GM12878 (cell line): ENCODE results near the gene ATP8A1. TPM values are rescaled to one million over a fixed set of nuclear protein-coding genes. Genes with fewer than 3 reads are reported as not detected.

ENCODE experiments used
- ATAC-seq: fragments of 200-7000 bp; cut with Tn5 transposase; 3 replicates; pipeline ENCODE4 v1.9.1; 2020; ENCODE audit warnings: mild to moderate bottlenecking, moderate library complexity
- BruUV-seq: library from RNA; stranded (reverse); fragments of 400-500 nt; replicated peaks from 2 replicates; lab custom pipeline; 2021; lab: Mats Ljungman, UMichigan
- CTCF ChIA-PET: fragments of 300-600 bp; sonication (Branson Sonifier 250); formaldehyde crosslinking; extraction: SDS; loops from one replicate; lab custom pipeline; 2021; ENCODE audit warnings: inconsistent platforms; lab: Yijun Ruan, JAX
- POLR2A ChIA-PET: fragments of 350-600 bp; formaldehyde crosslinking; extraction: SDS; loops from one replicate; lab custom pipeline; 2021; ENCODE audit warnings: inconsistent platforms; lab: Charles Lee
- RAD21 ChIA-PET: fragments of 300-600 bp; sonication (Branson Sonifier 250); formaldehyde crosslinking; loops from one replicate; lab custom pipeline; 2023; ENCODE audit warnings: antibody characterized with exemption; ENCODE audit not compliant: unreplicated experiment; lab: Charles Lee
- SMC1A ChIA-PET: fragments of 300-600 bp; sonication (Branson Sonifier 250); formaldehyde crosslinking; loops from one replicate; lab custom pipeline; 2023; ENCODE audit not compliant: unreplicated experiment, uncharacterized antibody; lab: Charles Lee
- DNase-seq: peaks from one replicate; pipeline ENCODE4 v3.0.0-alpha.2; 2011; ENCODE audit warnings: low read depth, low spot score
- FAIRE-seq: peaks from 3 replicates; lab custom pipeline; 2011; peaks lifted over from hg19 to GRCh38; lab: Jason Lieb, UNC
- H2AFZ ChIP-seq: 2 replicates; pipeline ENCODE4 v1.6.0; 2011; ENCODE audit warnings: low read depth, low read length, control low read depth; ENCODE audit not compliant: control insufficient read depth
- H3K27ac ChIP-seq: 2 replicates; pipeline ENCODE4 v1.5.1; 2011; ENCODE audit warnings: control low read depth; ENCODE audit not compliant: control insufficient read depth, insufficient read depth
- H3K27me3 ChIP-seq, 2 experiments: replicated peaks in 1 of 2; 2 replicates each; pipeline versions ENCODE4 v1.6.0 to v1.6.1; 2011; ENCODE audit warnings: low read length in 1 of 2; ENCODE audit not compliant: control insufficient read depth in 2 of 2, insufficient read depth in 2 of 2
- H3K36me3 ChIP-seq, 2 experiments: 2 replicates each; pipeline ENCODE4 v1.5.1; 2011; ENCODE audit warnings: low read length in 1 of 2; ENCODE audit not compliant: control insufficient read depth in 2 of 2, insufficient read depth in 2 of 2
- H3K4me1 ChIP-seq: 2 replicates; pipeline ENCODE4 v1.6.1; 2011; ENCODE audit warnings: mild to moderate bottlenecking, low read length, moderate library complexity, mixed read lengths; ENCODE audit not compliant: control insufficient read depth, insufficient read depth
- H3K4me2 ChIP-seq: 2 replicates; pipeline ENCODE4 v1.6.0; 2011; ENCODE audit warnings: control low read depth; ENCODE audit not compliant: control insufficient read depth, insufficient read depth
- H3K4me3 ChIP-seq: fragments of 200-600 bp; sonication (generic); 2 replicates; pipeline ENCODE4 v1.5.1; 2016
- H3K79me2 ChIP-seq: 2 replicates; pipeline ENCODE4 v1.6.0; 2011; ENCODE audit warnings: low read length; ENCODE audit not compliant: control insufficient read depth, insufficient read depth
- H3K9ac ChIP-seq: 2 replicates; pipeline ENCODE4 v1.8.0; 2011; ENCODE audit warnings: low read length, control low read depth, mixed read lengths; ENCODE audit not compliant: control insufficient read depth, insufficient read depth
- H3K9me3 ChIP-seq: replicated peaks from 3 replicates; pipeline ENCODE4 v1.5.1; 2011; ENCODE audit warnings: mild to moderate bottlenecking, low read length; ENCODE audit not compliant: control insufficient read depth, insufficient read depth
- H4K20me1 ChIP-seq: 2 replicates; pipeline ENCODE4 v1.6.0; 2011; ENCODE audit not compliant: control insufficient read depth, insufficient read depth
- CBX3 ChIP-seq: fragments of 200-600 bp; sonication (generic); IDR thresholded peaks from 2 replicates; pipeline ENCODE4 v1.6.1; 2016; ENCODE audit warnings: low read depth, borderline replicate concordance
- CTCF ChIP-seq, 3 experiments: IDR thresholded peaks in 2 of 3; conservative IDR thresholded peaks in 1 of 3; 2 replicates each; pipeline ENCODE4 v1.5.1; 2011; ENCODE audit warnings: low read depth in 3 of 3, low read length in 3 of 3, mild to moderate bottlenecking in 3 of 3, control low read depth in 2 of 3, moderate library complexity in 2 of 3, inconsistent platforms in 1 of 3, mixed read lengths in 1 of 3; ENCODE audit not compliant: control insufficient read depth in 2 of 3, insufficient read depth in 1 of 3; ENCODE audit errors: extremely low read depth in 1 of 3
- EGR1 ChIP-seq, 2 experiments: IDR thresholded peaks; 1 replicate in 1 of 2; 2 replicates in 1 of 2; pipeline ENCODE4 v1.6.1; 2011 to 2012; ENCODE audit warnings: low read depth in 2 of 2, low read length in 2 of 2, borderline replicate concordance in 1 of 2, mild to moderate bottlenecking in 1 of 2, moderate library complexity in 1 of 2
- ELK1 ChIP-seq: IDR thresholded peaks from 2 replicates; pipeline ENCODE4 v1.6.1; 2012; ENCODE audit warnings: low read depth, low read length, improper control_type of control experiment
- GABPA ChIP-seq: IDR thresholded peaks from 2 replicates; pipeline ENCODE4 v1.6.1; 2014; ENCODE audit warnings: antibody characterized with exemption, low read depth, mild to moderate bottlenecking, inconsistent platforms
- HDGF ChIP-seq: fragments of 450-650 bp; IDR thresholded peaks from 2 replicates; pipeline ENCODE4 v1.6.1; 2016; ENCODE audit warnings: antibody characterized with exemption
- KAT2A ChIP-seq: conservative IDR thresholded peaks from 2 replicates; pipeline ENCODE4 v1.6.1; 2011; ENCODE audit warnings: low read depth, low read length; ENCODE audit not compliant: control insufficient read depth
- NFYB ChIP-seq: IDR thresholded peaks from 2 replicates; pipeline ENCODE4 v1.6.1; 2011; ENCODE audit warnings: low read depth, mild to moderate bottlenecking, low read length, improper control_type of control experiment, moderate library complexity; ENCODE audit not compliant: insufficient read depth
- NKRF ChIP-seq: fragments of 450-650 bp; conservative IDR thresholded peaks from 2 replicates; pipeline ENCODE4 v1.6.1; 2017; ENCODE audit warnings: mild to moderate bottlenecking, moderate library complexity
- NRF1 ChIP-seq: conservative IDR thresholded peaks from 2 replicates; pipeline ENCODE4 v1.6.1; 2011; ENCODE audit warnings: mild to moderate bottlenecking, low read depth, low read length, improper control_type of control experiment
- PAX8 ChIP-seq: fragments of 450-650 bp; IDR thresholded peaks from 2 replicates; pipeline ENCODE4 v1.6.1; 2017; ENCODE audit warnings: mild to moderate bottlenecking, moderate library complexity
- RAD51 ChIP-seq: fragments of 450-650 bp; IDR thresholded peaks from 2 replicates; pipeline ENCODE4 v1.6.1; 2016; ENCODE audit warnings: moderate library complexity, mild to moderate bottlenecking, inconsistent platforms
- SIN3A ChIP-seq: IDR thresholded peaks from 2 replicates; pipeline ENCODE4 v1.6.1; 2012; ENCODE audit warnings: low read depth, low read length, improper control_type of control experiment
- SIX5 ChIP-seq: IDR thresholded peaks from 2 replicates; pipeline ENCODE4 v1.6.1; 2011; ENCODE audit warnings: mild to moderate bottlenecking, low read depth, low read length, moderate library complexity; ENCODE audit not compliant: severe bottlenecking
- TARDBP ChIP-seq: IDR thresholded peaks from 2 replicates; pipeline ENCODE4 v1.6.1; 2016; ENCODE audit warnings: borderline replicate concordance
- ZBED1 ChIP-seq: IDR thresholded peaks from 2 replicates; pipeline ENCODE4 v1.6.1; 2016; ENCODE audit warnings: borderline replicate concordance
- ZBTB33 ChIP-seq: fragments of 450-650 bp; IDR thresholded peaks from 2 replicates; pipeline ENCODE4 v1.6.1; 2017; ENCODE audit warnings: mild to moderate bottlenecking
- ZNF274 ChIP-seq: IDR thresholded peaks from one replicate; pipeline ENCODE4 v1.8.0; 2011; ENCODE audit not compliant: insufficient read length, insufficient read depth
- WGBS: methylation state at CpG from one replicate; pipeline ENCODE4 v1.1.6; 2016; ENCODE audit warnings: low lambda C conversion rate; ENCODE audit not compliant: insufficient replicate concordance, insufficient coverage; ENCODE audit errors: missing lambda C conversion rate; 5-methylcytosine and 5-hydroxymethylcytosine counted together
- in situ Hi-C: fragments of 300-500 bp; cut with MboI; formaldehyde crosslinking; loops from 9 replicates; pipeline ENCODE4 v1.14.3; 2018; ENCODE audit warnings: mixed read lengths
- intact Hi-C: fragments of 100-400 bp; cut with micrococcal nuclease; formaldehyde crosslinking; loops from one replicate; pipeline ENCODE4 v1.14.2; 2022; ENCODE audit not compliant: unreplicated experiment
- polyA plus RNA-seq, 11 experiments: library from polyadenylated mRNA; depleted of rRNA in 4 of 11; unstranded in 6 of 11; stranded (reverse) in 5 of 11; fragments of >200 nt; fragmentation: Nextera tagmentation in 4 of 11; fragmentation: Illumina TruSeq in 1 of 11; extraction: Ambion mirVana in 4 of 11; extraction: Trizol in 1 of 11; gene quantifications; 1 replicate in 1 of 11; 2 replicates in 10 of 11; pipeline versions ENCODE4 v1.2.1 to v1.2.3, GENCODE V29; 2011 to 2016; ENCODE audit warnings: inconsistent platforms in 2 of 11, missing spikeins in 2 of 11, low read depth in 1 of 11
- total RNA-seq, 4 experiments: library from RNA; depleted of rRNA in 3 of 4; stranded (reverse); fragments of >200 nt in 3 of 4; fragmentation: Illumina TruSeq in 1 of 4; extraction: Trizol in 1 of 4; gene quantifications; 2 replicates each; pipeline versions ENCODE4 v1.2.1 to v1.2.3, GENCODE V29; 2013 to 2021

The ATP8A1 gene
- total and polyA plus RNA-seq, 10 of the 15 experiments (the other 5 are each of a cell fraction or from before 2014, with no cell fraction given), result 9.0 to 116 (median 37.3) TPM

GRCh38 chr4:42643685-42644084 is 13.2 kb downstream of the ATP8A1 start:
- intact Hi-C loops (no loop called here), in situ Hi-C loops (loop anchor here (25.0 kb wide), 1 partner anchor 1981 kb away; no protein-coding TSS in a partner anchor)
- Histone ChIP-seq H3K9me3 (no peaks in the 10 kb centered on the region; the same call in 2 of the 3 replicates), H3K27me3 (no peaks in the 10 kb centered on the region), H3K4me1 (peaks cover 62% of the 10 kb centered on the region), H3K27ac (peak overlapping the region; percentile 98), H3K79me2 (peaks cover 96% of the 10 kb centered on the region), H2AFZ (peak overlapping the region; percentile 66), H3K36me3 (no peaks in the 10 kb centered on the region), H3K4me3 (peak overlapping the region; percentile 41), H3K9ac (peak overlapping the region; percentile 65), H3K4me2 (peak overlapping the region; percentile 95), H4K20me1 (no peaks in the 10 kb centered on the region)
- FAIRE-seq (no peak), DNase-seq (peak; percentile 81), ATAC-seq (peak; percentile 73)
- ChIA-PET CTCF (interaction anchor here (1.1 to 10.0 kb wide), 3 partner anchors 11 to 13 kb away, joined by 3 to 113 read pairs (median 27); partner anchors contain the start of gene ATP8A1), POLR2A (interaction anchor here (0.6 to 13.1 kb wide), 3 partner anchors 12 to 166 kb away, joined by 3 to 254 read pairs (median 167); partner anchors contain the start of gene ATP8A1), RAD21 (interaction anchor here (0.6 to 16.5 kb wide), 7 partner anchors 8 to 75 kb away, joined by 3 to 252 read pairs (median 4); partner anchors contain the start of gene ATP8A1), SMC1A (interaction anchor here (0.7 to 20.0 kb wide), 5 partner anchors 8 to 125 kb away, joined by 3 to 478 read pairs (median 9); partner anchors contain the start of gene ATP8A1)
- no TSS peak for BruUV-seq
- 0% methylated on average over 5 of the region's 5 CpGs for WGBS
- TF ChIP-seq TARDBP, result no peak
- TF ChIP-seq CBX3, result no peak
- TF ChIP-seq PAX8, result no peak
- no peak for TF ChIP-seq CTCF (IDR thresholded peaks at IDR 0.05 in 2 of 3, conservative IDR thresholded peaks at IDR 0.05 in 1 of 3; ENCODE audit: control insufficient read depth in 2 of 3, extremely low read depth in 1 of 3, insufficient read depth in 1 of 3, low read depth in 3 of 3, low read length in 3 of 3)
- no peak for TF ChIP-seq ZNF274
- TF ChIP-seq SIX5, result no peak
- TF ChIP-seq NRF1, result no peak
- TF ChIP-seq ZBED1, result peak; percentile 82; the same call in 1 of the 2 replicates
- no peak for TF ChIP-seq KAT2A
- no peak for TF ChIP-seq HDGF
- TF ChIP-seq ELK1, result no peak; the same call in 1 of the 2 replicates
- TF ChIP-seq EGR1 (IDR thresholded peaks at IDR 0.05; ENCODE audit: borderline replicate concordance in 1 of 2, low read depth in 2 of 2, low read length in 2 of 2), result no peak
- no peak for TF ChIP-seq ZBTB33
- no peak for TF ChIP-seq NFYB
- TF ChIP-seq RAD51, result no peak
- peak; percentile 43; the same call in 1 of the 2 replicates for TF ChIP-seq SIN3A
- no peak for TF ChIP-seq GABPA
- TF ChIP-seq NKRF, result no peak
